K562 (cell line): ENCODE data around the gene CIART. TPM values are rescaled to one million over a fixed set of nuclear protein-coding genes. Genes with fewer than 3 reads are reported as not detected.

Source experiments
- ESRRA ChIP-seq: fragments of 450-650 bp; IDR thresholded peaks from 2 replicates; pipeline ENCODE4 v1.6.1; 2014; ENCODE audit warnings: low read depth, mild to moderate bottlenecking, moderate library complexity, borderline replicate concordance
- HDAC1 ChIP-seq, 2 experiments: fragments of 450-650 bp; IDR thresholded peaks; 2 replicates each; pipeline ENCODE4 v1.6.1; 2016 to 2017; ENCODE audit warnings: inconsistent platforms in 1 of 2, mild to moderate bottlenecking in 1 of 2, moderate library complexity in 1 of 2
- HDGF ChIP-seq: fragments of 450-650 bp; IDR thresholded peaks from 2 replicates; pipeline ENCODE4 v1.6.1; 2016
- MCM2 ChIP-seq: fragments of 450-650 bp; IDR thresholded peaks from 2 replicates; pipeline ENCODE4 v1.6.1; 2017; ENCODE audit warnings: low read depth, mild to moderate bottlenecking
- NR2C2 ChIP-seq, 2 experiments: fragments of 200-800 bp in 1 of 2; sonication (Bioruptor generic) in 1 of 2; sonication (generic) in 1 of 2; formaldehyde crosslinking in 1 of 2; IDR thresholded peaks; 2 replicates each; pipeline versions ENCODE4 v1.6.1 to v1.8.0; 2016 to 2022; ENCODE audit warnings: mild to moderate bottlenecking in 1 of 2, missing compliant biosample characterization in 1 of 2, missing genetic modification characterization in 1 of 2, missing genetic modification reagents in 1 of 2
- RHOXF2B ChIP-seq: fragments of 250-450 bp; sonication (Bioruptor Pico); conservative IDR thresholded peaks from 2 replicates; pipeline ENCODE4 v1.5.1; 2021
- SMAD4 ChIP-seq: fragments of 250-450 bp; sonication (Bioruptor Pico); conservative IDR thresholded peaks from 2 replicates; pipeline ENCODE4 v1.8.0; 2021; ENCODE audit warnings: inconsistent platforms, mild to moderate bottlenecking, moderate library complexity
- YY1 ChIP-seq, 3 experiments: IDR thresholded peaks; 2 replicates each; pipeline ENCODE4 v1.6.1; 2011; ENCODE audit warnings: low read length in 2 of 3, mild to moderate bottlenecking in 2 of 3, moderate library complexity in 2 of 3, borderline replicate concordance in 1 of 3, control low read depth in 1 of 3, low read depth in 1 of 3; ENCODE audit not compliant: insufficient read depth in 3 of 3, insufficient replicate concordance in 2 of 3, control insufficient read depth in 1 of 3, insufficient read length in 1 of 3; ENCODE audit errors: extremely low read depth in 1 of 3
- ZNF584 ChIP-seq: fragments of 200-800 bp; sonication (Bioruptor generic); IDR thresholded peaks from 2 replicates; pipeline ENCODE4 v1.6.1; 2016; ENCODE audit warnings: low read depth, mild to moderate bottlenecking, missing genetic modification characterization, missing compliant biosample characterization
- polyA plus RNA-seq, 8 experiments: library from polyadenylated mRNA; depleted of rRNA in 4 of 8; stranded (reverse) in 5 of 8; unstranded in 3 of 8; fragments of >200 nt; fragmentation: Nextera tagmentation in 2 of 8; fragmentation: Illumina TruSeq in 1 of 8; extraction: Ambion mirVana in 2 of 8; extraction: Trizol in 1 of 8; gene quantifications; 2 replicates each; pipeline versions ENCODE4 v1.2.1 to v1.2.3, GENCODE V29; 2011 to 2014; ENCODE audit warnings: inconsistent platforms in 1 of 8, missing spikeins in 1 of 8
- total RNA-seq, 7 experiments: library from RNA; depleted of rRNA in 6 of 7; stranded (reverse); fragments of >200 nt in 6 of 7; fragmentation: Illumina TruSeq in 2 of 7; extraction: Trizol in 2 of 7; gene quantifications; 2 replicates each; pipeline versions ENCODE4 v1.2.1 to v1.2.3, GENCODE V29; 2011 to 2021; ENCODE audit warnings: low replicate concordance in 1 of 7
- TF ChIP-seq, protein P1 (sequence below): sonication (generic); formaldehyde crosslinking; IDR thresholded peaks from 2 replicates; pipeline ENCODE4 v1.8.1; 2023; ENCODE audit warnings: mild to moderate bottlenecking, missing genetic modification reagents
- TF ChIP-seq, protein P2 (sequence below), 2 experiments: IDR thresholded peaks; 2 replicates each; pipeline ENCODE4 v1.6.1; 2012; ENCODE audit warnings: improper control_type of control experiment in 2 of 2, low read depth in 2 of 2, low read length in 2 of 2, borderline replicate concordance in 1 of 2
- TF ChIP-seq, protein P3 (sequence below): sonication (generic); formaldehyde crosslinking; IDR thresholded peaks from 2 replicates; pipeline ENCODE4 v1.8.0; 2023; ENCODE audit warnings: mild to moderate bottlenecking, missing genetic modification reagents
- TF ChIP-seq, protein P4 (sequence below), 3 experiments: IDR thresholded peaks in 2 of 3; conservative IDR thresholded peaks in 1 of 3; 2 replicates each; pipeline ENCODE4 v1.5.1; 2011 to 2012; ENCODE audit warnings: low read length in 3 of 3, mild to moderate bottlenecking in 3 of 3, control low read depth in 2 of 3, improper control_type of control experiment in 1 of 3, inconsistent platforms in 1 of 3, low read depth in 1 of 3, mixed read lengths in 1 of 3, moderate library complexity in 1 of 3; ENCODE audit not compliant: insufficient read depth in 2 of 3

The CIART gene
- total and polyA plus RNA-seq, 9 of the 15 experiments (the other 6 are each of a cell fraction or from before 2014, with no cell fraction given): 0.07 to 0.35 (median 0.19) TPM; not detected in 2

DNA sequence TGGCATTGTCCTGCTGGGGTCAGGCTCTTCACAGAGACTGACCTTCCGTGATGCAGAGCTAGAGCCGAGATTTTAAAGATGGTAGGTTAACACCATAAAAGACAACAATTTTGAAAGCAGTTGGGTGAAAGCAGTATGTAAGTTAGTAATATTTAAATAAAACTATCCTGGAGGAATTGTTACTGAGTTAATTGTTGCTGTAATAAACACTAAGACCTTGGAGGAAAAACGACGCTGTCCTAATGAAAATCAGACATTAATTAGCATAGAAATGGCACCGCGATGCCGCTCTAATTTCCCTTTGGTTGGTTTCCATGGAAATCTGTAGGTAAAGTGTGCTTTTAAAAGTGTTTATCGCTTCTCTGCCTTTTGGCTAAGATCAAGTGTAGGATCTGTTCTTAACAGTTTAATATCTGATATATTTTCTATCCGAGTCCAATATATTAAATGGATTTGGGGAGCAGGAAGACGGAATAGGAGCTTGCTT, 45.7 kb upstream of the CIART start (continued):
- no peak for TF ChIP-seq RHOXF2B (CRISPR knock-in tag)
- TF ChIP-seq HDAC1 (IDR thresholded peaks at IDR 0.05): 0 out of 4 replicates have a peak, but pooled peaks of 1 of the 2 experiments have one; percentile 17
- 0 out of 2 replicates have a peak, but pooled peaks have one; percentile 23 for TF ChIP-seq HDGF
- TF ChIP-seq YY1 (IDR thresholded peaks at IDR 0.05; ENCODE audit: borderline replicate concordance in 1 of 3, control insufficient read depth in 1 of 3, extremely low read depth in 1 of 3, insufficient read depth in 3 of 3, insufficient read length in 1 of 3, insufficient replicate concordance in 2 of 3, low read depth in 1 of 3, low read length in 2 of 3): peak in 1 of 3 experiments; percentile 23
- TF ChIP-seq, protein P1, sequence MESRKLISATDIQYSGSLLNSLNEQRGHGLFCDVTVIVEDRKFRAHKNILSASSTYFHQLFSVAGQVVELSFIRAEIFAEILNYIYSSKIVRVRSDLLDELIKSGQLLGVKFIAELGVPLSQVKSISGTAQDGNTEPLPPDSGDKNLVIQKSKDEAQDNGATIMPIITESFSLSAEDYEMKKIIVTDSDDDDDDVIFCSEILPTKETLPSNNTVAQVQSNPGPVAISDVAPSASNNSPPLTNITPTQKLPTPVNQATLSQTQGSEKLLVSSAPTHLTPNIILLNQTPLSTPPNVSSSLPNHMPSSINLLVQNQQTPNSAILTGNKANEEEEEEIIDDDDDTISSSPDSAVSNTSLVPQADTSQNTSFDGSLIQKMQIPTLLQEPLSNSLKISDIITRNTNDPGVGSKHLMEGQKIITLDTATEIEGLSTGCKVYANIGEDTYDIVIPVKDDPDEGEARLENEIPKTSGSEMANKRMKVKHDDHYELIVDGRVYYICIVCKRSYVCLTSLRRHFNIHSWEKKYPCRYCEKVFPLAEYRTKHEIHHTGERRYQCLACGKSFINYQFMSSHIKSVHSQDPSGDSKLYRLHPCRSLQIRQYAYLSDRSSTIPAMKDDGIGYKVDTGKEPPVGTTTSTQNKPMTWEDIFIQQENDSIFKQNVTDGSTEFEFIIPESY (CRISPR knock-in tag): peak; percentile 37; the same call in 1 of the 2 replicates
- peak; percentile 5; the same call in 1 of the 2 replicates for TF ChIP-seq SMAD4 (CRISPR knock-in tag)
- TF ChIP-seq, protein P2, sequence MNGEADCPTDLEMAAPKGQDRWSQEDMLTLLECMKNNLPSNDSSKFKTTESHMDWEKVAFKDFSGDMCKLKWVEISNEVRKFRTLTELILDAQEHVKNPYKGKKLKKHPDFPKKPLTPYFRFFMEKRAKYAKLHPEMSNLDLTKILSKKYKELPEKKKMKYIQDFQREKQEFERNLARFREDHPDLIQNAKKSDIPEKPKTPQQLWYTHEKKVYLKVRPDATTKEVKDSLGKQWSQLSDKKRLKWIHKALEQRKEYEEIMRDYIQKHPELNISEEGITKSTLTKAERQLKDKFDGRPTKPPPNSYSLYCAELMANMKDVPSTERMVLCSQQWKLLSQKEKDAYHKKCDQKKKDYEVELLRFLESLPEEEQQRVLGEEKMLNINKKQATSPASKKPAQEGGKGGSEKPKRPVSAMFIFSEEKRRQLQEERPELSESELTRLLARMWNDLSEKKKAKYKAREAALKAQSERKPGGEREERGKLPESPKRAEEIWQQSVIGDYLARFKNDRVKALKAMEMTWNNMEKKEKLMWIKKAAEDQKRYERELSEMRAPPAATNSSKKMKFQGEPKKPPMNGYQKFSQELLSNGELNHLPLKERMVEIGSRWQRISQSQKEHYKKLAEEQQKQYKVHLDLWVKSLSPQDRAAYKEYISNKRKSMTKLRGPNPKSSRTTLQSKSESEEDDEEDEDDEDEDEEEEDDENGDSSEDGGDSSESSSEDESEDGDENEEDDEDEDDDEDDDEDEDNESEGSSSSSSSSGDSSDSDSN (IDR thresholded peaks at IDR 0.05; ENCODE audit: borderline replicate concordance in 1 of 2, low read depth in 2 of 2, low read length in 2 of 2): 0 out of 4 replicates have a peak, but pooled peaks of 1 of the 2 experiments have one; percentile 46
- TF ChIP-seq, protein P3, sequence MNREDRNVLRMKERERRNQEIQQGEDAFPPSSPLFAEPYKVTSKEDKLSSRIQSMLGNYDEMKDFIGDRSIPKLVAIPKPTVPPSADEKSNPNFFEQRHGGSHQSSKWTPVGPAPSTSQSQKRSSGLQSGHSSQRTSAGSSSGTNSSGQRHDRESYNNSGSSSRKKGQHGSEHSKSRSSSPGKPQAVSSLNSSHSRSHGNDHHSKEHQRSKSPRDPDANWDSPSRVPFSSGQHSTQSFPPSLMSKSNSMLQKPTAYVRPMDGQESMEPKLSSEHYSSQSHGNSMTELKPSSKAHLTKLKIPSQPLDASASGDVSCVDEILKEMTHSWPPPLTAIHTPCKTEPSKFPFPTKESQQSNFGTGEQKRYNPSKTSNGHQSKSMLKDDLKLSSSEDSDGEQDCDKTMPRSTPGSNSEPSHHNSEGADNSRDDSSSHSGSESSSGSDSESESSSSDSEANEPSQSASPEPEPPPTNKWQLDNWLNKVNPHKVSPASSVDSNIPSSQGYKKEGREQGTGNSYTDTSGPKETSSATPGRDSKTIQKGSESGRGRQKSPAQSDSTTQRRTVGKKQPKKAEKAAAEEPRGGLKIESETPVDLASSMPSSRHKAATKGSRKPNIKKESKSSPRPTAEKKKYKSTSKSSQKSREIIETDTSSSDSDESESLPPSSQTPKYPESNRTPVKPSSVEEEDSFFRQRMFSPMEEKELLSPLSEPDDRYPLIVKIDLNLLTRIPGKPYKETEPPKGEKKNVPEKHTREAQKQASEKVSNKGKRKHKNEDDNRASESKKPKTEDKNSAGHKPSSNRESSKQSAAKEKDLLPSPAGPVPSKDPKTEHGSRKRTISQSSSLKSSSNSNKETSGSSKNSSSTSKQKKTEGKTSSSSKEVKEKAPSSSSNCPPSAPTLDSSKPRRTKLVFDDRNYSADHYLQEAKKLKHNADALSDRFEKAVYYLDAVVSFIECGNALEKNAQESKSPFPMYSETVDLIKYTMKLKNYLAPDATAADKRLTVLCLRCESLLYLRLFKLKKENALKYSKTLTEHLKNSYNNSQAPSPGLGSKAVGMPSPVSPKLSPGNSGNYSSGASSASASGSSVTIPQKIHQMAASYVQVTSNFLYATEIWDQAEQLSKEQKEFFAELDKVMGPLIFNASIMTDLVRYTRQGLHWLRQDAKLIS (CRISPR knock-in tag): no peak
- 0 out of 2 replicates have a peak, but pooled peaks have one; percentile 8 for TF ChIP-seq ESRRA
- TF ChIP-seq, protein P4, sequence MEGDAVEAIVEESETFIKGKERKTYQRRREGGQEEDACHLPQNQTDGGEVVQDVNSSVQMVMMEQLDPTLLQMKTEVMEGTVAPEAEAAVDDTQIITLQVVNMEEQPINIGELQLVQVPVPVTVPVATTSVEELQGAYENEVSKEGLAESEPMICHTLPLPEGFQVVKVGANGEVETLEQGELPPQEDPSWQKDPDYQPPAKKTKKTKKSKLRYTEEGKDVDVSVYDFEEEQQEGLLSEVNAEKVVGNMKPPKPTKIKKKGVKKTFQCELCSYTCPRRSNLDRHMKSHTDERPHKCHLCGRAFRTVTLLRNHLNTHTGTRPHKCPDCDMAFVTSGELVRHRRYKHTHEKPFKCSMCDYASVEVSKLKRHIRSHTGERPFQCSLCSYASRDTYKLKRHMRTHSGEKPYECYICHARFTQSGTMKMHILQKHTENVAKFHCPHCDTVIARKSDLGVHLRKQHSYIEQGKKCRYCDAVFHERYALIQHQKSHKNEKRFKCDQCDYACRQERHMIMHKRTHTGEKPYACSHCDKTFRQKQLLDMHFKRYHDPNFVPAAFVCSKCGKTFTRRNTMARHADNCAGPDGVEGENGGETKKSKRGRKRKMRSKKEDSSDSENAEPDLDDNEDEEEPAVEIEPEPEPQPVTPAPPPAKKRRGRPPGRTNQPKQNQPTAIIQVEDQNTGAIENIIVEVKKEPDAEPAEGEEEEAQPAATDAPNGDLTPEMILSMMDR (IDR thresholded peaks at IDR 0.05 in 2 of 3, conservative IDR thresholded peaks at IDR 0.05 in 1 of 3; ENCODE audit: insufficient read depth in 2 of 3, low read depth in 1 of 3, low read length in 3 of 3): peak; percentile 21 to 45 (median 32); a peak in 2 of 6 replicates
- no peak for TF ChIP-seq MCM2
- no peak for TF ChIP-seq NR2C2 (CRISPR knock-in tag; IDR thresholded peaks at IDR 0.05)
- TF ChIP-seq NR2C2 (tag; IDR thresholded peaks at IDR 0.05): peak; percentile 32; the same call in 1 of the 2 replicates
- 0 out of 2 replicates have a peak, but pooled peaks have one; percentile 47 for TF ChIP-seq ZNF584 (CRISPR knock-in tag)
